Mammary epithelial cell (primary cell): ENCODE data around the gene ZFP36L1.

ENCODE experiments used
- CTCF ChIP-seq, 2 donors: IDR thresholded peaks in 1 of 2; conservative IDR thresholded peaks in 1 of 2; 2 replicates each; pipeline ENCODE4 v1.5.1; 2011 to 2012; ENCODE audit warnings: inconsistent platforms in 2 of 2, low read length in 2 of 2, mild to moderate bottlenecking in 2 of 2, control low read depth in 1 of 2, low read depth in 1 of 2; ENCODE audit not compliant: insufficient read depth in 1 of 2; ENCODE audit errors: extremely low read depth in 1 of 2
- EZH2 ChIP-seq: IDR thresholded peaks from 2 replicates; pipeline ENCODE4 v1.6.1; 2012; ENCODE audit warnings: low read length, inconsistent platforms, borderline replicate concordance

DNA sequence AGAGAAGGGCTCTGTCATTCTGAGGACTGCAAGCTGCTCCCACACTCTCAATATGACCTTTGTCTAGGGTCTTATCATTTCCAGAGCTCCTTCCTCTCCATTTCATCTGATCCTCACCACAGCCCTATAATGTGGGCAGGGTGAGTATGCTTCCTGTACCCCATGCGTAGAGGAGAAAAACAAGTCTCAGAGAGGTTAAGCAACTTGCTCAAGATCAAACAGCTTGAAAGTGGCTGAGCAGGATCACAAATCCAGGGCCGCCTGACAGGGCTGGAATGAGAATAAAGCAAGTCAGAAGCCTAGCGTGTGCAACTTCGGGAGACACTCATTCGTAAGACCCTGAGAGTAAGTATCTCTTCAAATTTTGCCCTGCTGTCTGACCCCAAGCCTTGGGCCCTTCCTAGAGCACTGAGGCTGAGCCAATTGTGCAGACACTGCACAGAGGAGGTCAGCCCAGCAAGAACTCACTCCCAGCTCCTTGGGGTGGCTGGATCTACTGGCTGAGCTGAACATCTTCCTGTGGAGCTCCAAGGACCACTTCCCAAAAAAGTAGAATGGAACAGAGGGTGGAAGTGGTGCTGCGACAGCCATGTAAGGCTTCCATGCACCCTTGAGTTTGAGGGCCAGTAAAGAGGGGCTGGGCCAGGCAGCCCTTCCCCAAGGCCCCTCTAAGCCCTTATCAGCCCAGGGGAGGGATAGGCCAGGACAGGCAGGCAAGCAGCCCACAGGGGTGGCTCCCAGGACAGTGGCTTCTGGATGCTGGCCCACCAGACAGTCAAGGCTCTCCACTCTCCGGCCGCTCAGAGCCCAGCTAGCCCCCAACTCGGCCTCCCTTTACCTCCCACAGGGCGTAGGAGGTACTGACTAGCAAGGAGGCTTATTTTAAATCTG, 10.5 kb downstream of the ZFP36L1 start:
- TF ChIP-seq CTCF (conservative IDR thresholded peaks at IDR 0.05 in 1 of 2, IDR thresholded peaks at IDR 0.05 in 1 of 2; ENCODE audit: extremely low read depth in 1 of 2, insufficient read depth in 1 of 2, low read depth in 1 of 2, low read length in 2 of 2) (no peak), EZH2 (no peak)
